Breast epithelium (tissue), 4 donors: ENCODE measurements around the gene GYS1. TPM values are rescaled to one million over a fixed set of nuclear protein-coding genes. Genes with fewer than 3 reads are reported as not detected.

ENCODE experiments used
- DNase-seq, 2 donors: peaks; one replicate each; pipeline ENCODE4 v3.0.0-alpha.2; 2019; ENCODE audit warnings: low spot score in 2 of 2
- H3K27ac ChIP-seq, 2 donors: fragments of 200-600 bp; sonication (generic) in 1 of 2; one replicate each; pipeline ENCODE4 v1.5.1; 2016 to 2019; ENCODE audit warnings: mild to moderate bottlenecking in 1 of 2
- H3K27me3 ChIP-seq, 2 donors: fragments of 200-600 bp; sonication (generic) in 1 of 2; one replicate each; pipeline versions ENCODE4 v1.5.1 to v1.6.0; 2017 to 2019; ENCODE audit warnings: control low read depth in 1 of 2, mild to moderate bottlenecking in 1 of 2
- H3K36me3 ChIP-seq: fragments of 200-600 bp; one replicate; pipeline ENCODE4 v1.5.1; 2019
- H3K4me1 ChIP-seq, 2 donors: fragments of 200-600 bp; sonication (generic); one replicate each; pipeline ENCODE4 v1.5.1; 2016 to 2019; ENCODE audit warnings: control low read depth in 1 of 2
- H3K4me3 ChIP-seq, 3 donors: fragments of 200-600 bp; sonication (generic); 1 replicate in 2 of 3; 2 replicates in 1 of 3; pipeline ENCODE4 v1.5.1; 2016 to 2019; ENCODE audit warnings: mild to moderate bottlenecking in 3 of 3, moderate library complexity in 2 of 3
- H3K9me3 ChIP-seq, 2 donors: fragments of 200-600 bp; sonication (generic) in 1 of 2; one replicate each; pipeline ENCODE4 v1.5.1; 2016 to 2019; ENCODE audit warnings: control low read depth in 1 of 2
- CTCF ChIP-seq, 3 donors: fragments of 450-650 bp; IDR thresholded peaks; one replicate each; pipeline ENCODE4 v1.5.1; 2016 to 2017; ENCODE audit warnings: antibody characterized with exemption in 3 of 3, mild to moderate bottlenecking in 3 of 3, moderate library complexity in 3 of 3
- POLR2A ChIP-seq: fragments of 450-650 bp; IDR thresholded peaks from one replicate; pipeline ENCODE4 v1.6.1; 2016; ENCODE audit warnings: antibody characterized with exemption, mild to moderate bottlenecking, moderate library complexity
- POLR2AphosphoS5 ChIP-seq, 3 donors: sonication (generic); formaldehyde crosslinking; IDR thresholded peaks; one replicate each; pipeline ENCODE4 v1.6.1; 2017; ENCODE audit warnings: antibody characterized with exemption in 3 of 3
- intact Hi-C: fragments of 100-400 bp; cut with DNase I; formaldehyde crosslinking; loops from one replicate; pipeline ENCODE4 v1.15.1; 2023; ENCODE audit warnings: low total_unique reads
- total RNA-seq, 3 donors: library from RNA; depleted of rRNA; stranded (reverse); fragments of >200 nt; gene quantifications; one replicate each; pipeline ENCODE4 v1.1.0, GENCODE V29; 2016

The GYS1 gene
- total RNA-seq, 3 donors from 2014 or later = 24.0 to 26.4 (median 24.6) TPM

- Histone ChIP-seq H3K4me3 (no peak overlapping the region), H3K27ac (no peak overlapping the region), H3K9me3 (peaks cover 0 to 3% of the 10 kb centered on the region in 2 donors), H3K4me1 (peaks cover 0 to 9% of the 10 kb centered on the region in 2 donors), H3K36me3 (no peaks in the 10 kb centered on the region), H3K27me3 (no peaks in the 10 kb centered on the region)
- intact Hi-C loops = no loop called here
- TF ChIP-seq CTCF (IDR thresholded peaks at IDR 0.05) (no peak), POLR2A (no peak), POLR2AphosphoS5 (IDR thresholded peaks at IDR 0.05) (no peak)
- no peak for DNase-seq
Observed at GRCh38 chr19:48950830-48951519, 42.1 kb downstream of the GYS1 start.

GRCh38 chr19:48950159-48950558, 43.0 kb downstream of the GYS1 start:
- Histone ChIP-seq H3K36me3 (no peaks in the 10 kb centered on the region), H3K9me3 (peaks cover 0 to 3% of the 10 kb centered on the region in 2 donors), H3K27ac (no peak overlapping the region), H3K4me1 (peaks cover 0 to under 1% of the 10 kb centered on the region in 2 donors), H3K4me3 (no peak overlapping the region), H3K27me3 (no peaks in the 10 kb centered on the region)
- intact Hi-C loops = no loop called here
- no peak for DNase-seq
- no peak for TF ChIP-seq POLR2AphosphoS5 (IDR thresholded peaks at IDR 0.05)
- TF ChIP-seq CTCF (IDR thresholded peaks at IDR 0.05) = no peak
- no peak for TF ChIP-seq POLR2A

GRCh38 chr19:48947258-48947542, 45.9 kb downstream of the GYS1 start:
- no peak overlapping the region for H3K27ac ChIP-seq
- no peaks in the 10 kb centered on the region for H3K4me1 ChIP-seq
- DNase-seq = no peak
- H3K9me3 ChIP-seq = peaks cover 0 to 3% of the 10 kb centered on the region in 2 donors
- H3K4me3 ChIP-seq = no peak overlapping the region
- TF ChIP-seq POLR2A (no peak), CTCF (IDR thresholded peaks at IDR 0.05) (no peak), POLR2AphosphoS5 (IDR thresholded peaks at IDR 0.05) (no peak)
- H3K27me3 ChIP-seq = no peaks in the 10 kb centered on the region
- no peaks in the 10 kb centered on the region for H3K36me3 ChIP-seq
- intact Hi-C loops = no loop called here

GRCh38 chr19:48946463-48947257, 46.4 kb downstream of the GYS1 start:
- Histone ChIP-seq H3K4me3 (no peak overlapping the region), H3K36me3 (no peaks in the 10 kb centered on the region), H3K4me1 (no peaks in the 10 kb centered on the region), H3K27ac (no peak overlapping the region), H3K9me3 (peaks cover 0 to 3% of the 10 kb centered on the region in 2 donors), H3K27me3 (no peaks in the 10 kb centered on the region)
- TF ChIP-seq CTCF (IDR thresholded peaks at IDR 0.05) (no peak), POLR2A (no peak), POLR2AphosphoS5 (IDR thresholded peaks at IDR 0.05) (no peak)
- no peak for DNase-seq
- intact Hi-C loops = no loop called here

- no peak for DNase-seq
- no peak overlapping the region for H3K27ac ChIP-seq
Observed at GRCh38 chr19:48945817-48946216, 47.3 kb downstream of the GYS1 start.

More at GRCh38 chr19:48945817-48946216, 47.3 kb downstream of the GYS1 start:
- intact Hi-C loops = no loop called here
- Histone ChIP-seq H3K4me3 (no peak overlapping the region), H3K9me3 (peaks cover 4 to 6% of the 10 kb centered on the region in 2 donors), H3K4me1 (no peaks in the 10 kb centered on the region), H3K36me3 (no peaks in the 10 kb centered on the region), H3K27me3 (no peaks in the 10 kb centered on the region)
- TF ChIP-seq POLR2A = no peak
- TF ChIP-seq CTCF (IDR thresholded peaks at IDR 0.05) = no peak
- TF ChIP-seq POLR2AphosphoS5 (IDR thresholded peaks at IDR 0.05) = no peak
